ENCODE data around the gene KRT34. TPM values are rescaled to one million over a fixed set of nuclear protein-coding genes. Genes with fewer than 3 reads are reported as not detected.
"Not testable (repeated sequence)": the region's sequence is repeated elsewhere in the genome, so short reads cannot be mapped to it uniquely, and the experiment has no call there.

KRT34 gene
- total and polyA plus RNA-seq, 9 donors: not detected

DNA sequence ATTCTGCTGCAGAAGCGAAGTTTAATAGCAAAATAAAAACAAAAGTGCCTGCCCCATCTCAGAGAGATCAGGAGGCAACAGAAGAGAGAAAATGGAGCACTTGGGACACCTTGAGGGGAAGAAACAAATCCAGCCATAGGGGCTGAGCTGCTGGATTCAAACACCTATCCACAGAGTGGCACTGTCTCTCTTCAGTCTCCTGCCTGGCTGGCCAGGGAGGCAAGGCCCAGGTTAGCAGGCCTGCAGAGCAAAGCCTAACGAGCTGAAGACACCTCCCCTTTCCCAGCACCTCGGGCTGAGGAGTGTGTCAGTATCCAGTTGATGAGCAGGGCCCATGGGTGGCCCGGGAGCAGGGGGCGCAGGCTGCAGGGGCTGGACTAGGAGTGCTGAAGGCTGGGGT lies 24.1 kb upstream of the KRT34 start:
- WGBS (ENCODE audit: insufficient coverage): 95% methylated on average over 3 of the region's 5 CpGs
- Histone ChIP-seq H3K9me3 (replicated peaks; ENCODE audit: control insufficient read depth, low read depth, low read length) (no peaks in the 10 kb centered on the region), H3K4me1 (ENCODE audit: control insufficient read depth, insufficient read depth, low read length) (no peaks in the 10 kb centered on the region), H3K36me3 (ENCODE audit: control insufficient read depth, insufficient read depth, low read length) (no peaks in the 10 kb centered on the region), H3K4me3 (ENCODE audit: low read length) (no peak overlapping the region), H3K27ac (ENCODE audit: low read length) (no peak overlapping the region), H3K27me3 (ENCODE audit: control insufficient read depth, insufficient read depth, low read length) (peaks cover 2% of the 10 kb centered on the region)
- DNase-seq: no peak

DNA sequence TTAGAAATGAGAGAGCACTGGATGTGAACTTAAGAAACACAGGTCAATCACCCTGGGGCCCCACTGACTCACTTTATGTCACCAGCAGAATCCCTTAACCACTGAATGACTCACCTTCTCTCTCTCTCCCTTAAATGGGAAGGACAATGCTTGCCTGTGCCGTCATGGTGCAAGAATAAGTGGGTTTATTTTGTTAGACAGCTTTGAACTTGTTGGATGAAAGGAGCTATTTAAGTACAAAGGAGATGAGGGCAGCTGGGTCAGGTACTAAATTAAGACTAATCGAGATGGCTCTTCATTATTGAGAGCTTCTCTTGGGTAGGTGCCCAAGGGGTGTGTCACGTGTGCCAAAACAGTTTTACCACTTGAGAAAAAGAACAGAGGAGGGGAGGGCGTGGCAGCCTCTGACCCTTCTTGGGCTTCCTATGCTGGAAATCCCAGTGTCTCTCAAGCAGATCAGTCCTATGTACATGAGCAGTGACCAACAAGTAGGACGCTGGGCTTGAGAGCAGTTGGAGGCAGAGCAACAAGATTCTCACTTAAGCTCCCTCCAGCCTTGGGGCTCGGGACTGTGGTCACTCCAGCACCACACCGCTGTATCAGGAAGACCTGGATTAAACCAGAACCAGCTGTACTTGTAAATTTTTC lies 22.0 kb upstream of the KRT34 start:
- Histone ChIP-seq H3K4me1 (ENCODE audit: control insufficient read depth, insufficient read depth, low read length) (no peaks in the 10 kb centered on the region), H3K4me3 (ENCODE audit: low read length) (no peak overlapping the region), H3K27me3 (ENCODE audit: control insufficient read depth, insufficient read depth, low read length) (peaks cover 4% of the 10 kb centered on the region), H3K27ac (ENCODE audit: low read length) (no peak overlapping the region), H3K36me3 (ENCODE audit: control insufficient read depth, insufficient read depth, low read length) (no peaks in the 10 kb centered on the region), H3K9me3 (replicated peaks; ENCODE audit: control insufficient read depth, low read depth, low read length) (no peaks in the 10 kb centered on the region)
- WGBS (ENCODE audit: insufficient coverage): 71% methylated on average over 4 of the region's 7 CpGs
- DNase-seq: peak; percentile 8

DNA sequence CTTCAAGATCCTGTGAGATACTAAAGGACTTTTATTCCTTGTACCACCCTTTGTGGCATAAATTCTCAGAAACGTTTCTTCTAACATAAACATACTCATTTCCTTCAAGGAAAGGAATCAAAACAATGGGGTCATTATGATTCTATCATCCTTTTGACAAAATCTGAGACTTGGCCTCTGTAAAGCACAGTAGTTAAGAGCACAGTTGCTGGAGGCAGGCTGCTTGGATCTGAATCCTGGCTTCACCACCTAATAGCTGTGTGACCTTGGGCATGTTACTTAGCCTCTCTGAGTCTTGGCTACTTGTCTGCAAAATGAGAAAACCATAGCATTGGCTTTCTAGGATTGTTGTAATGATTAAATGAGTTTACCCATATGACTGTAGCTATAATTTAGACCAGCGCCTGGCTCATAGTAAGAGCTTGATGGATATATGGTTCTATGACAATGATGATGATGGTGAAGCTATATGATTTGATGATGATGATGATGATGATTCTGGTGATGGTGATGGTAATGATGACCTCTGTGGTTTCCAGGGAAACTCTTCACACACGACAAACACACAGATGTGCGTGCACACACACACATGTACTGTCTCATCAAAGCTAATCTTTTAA lies 21.4 kb upstream of the KRT34 start:
- WGBS (ENCODE audit: insufficient coverage): no CpG with 5 or more reads among the region's 4 CpGs
- H3K27me3 ChIP-seq (ENCODE audit: control insufficient read depth, insufficient read depth, low read length): peaks cover 4% of the 10 kb centered on the region
- H3K9me3 ChIP-seq (replicated peaks; ENCODE audit: control insufficient read depth, low read depth, low read length): no peaks in the 10 kb centered on the region

DNA sequence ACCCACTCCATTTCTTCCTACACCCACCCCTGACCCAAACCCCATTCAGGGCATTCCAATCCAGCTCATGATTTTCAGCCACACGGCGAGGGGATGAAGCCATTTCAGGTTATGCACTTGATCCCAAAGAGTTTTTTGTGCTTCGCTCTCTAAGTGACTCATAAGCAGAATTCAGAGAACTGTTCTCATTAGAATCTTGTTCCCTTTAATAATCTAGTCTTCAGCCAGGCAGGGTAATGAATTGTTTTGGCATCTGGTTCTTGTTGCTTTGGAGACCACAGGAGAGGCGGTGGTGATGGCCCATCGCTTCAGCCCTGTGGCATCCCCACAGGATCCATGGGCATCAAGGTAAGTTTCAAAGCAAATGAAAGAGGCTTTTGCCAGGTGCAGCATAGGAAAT lies 20.1 kb upstream of the KRT34 start:
- 71% methylated on average over 4 of the region's 5 CpGs for WGBS (ENCODE audit: insufficient coverage)
- Histone ChIP-seq H3K27ac (ENCODE audit: low read length) (no peak overlapping the region), H3K4me3 (ENCODE audit: low read length) (no peak overlapping the region), H3K9me3 (replicated peaks; ENCODE audit: control insufficient read depth, low read depth, low read length) (no peaks in the 10 kb centered on the region), H3K27me3 (ENCODE audit: control insufficient read depth, insufficient read depth, low read length) (peaks cover 2% of the 10 kb centered on the region), H3K36me3 (ENCODE audit: control insufficient read depth, insufficient read depth, low read length) (no peaks in the 10 kb centered on the region), H3K4me1 (ENCODE audit: control insufficient read depth, insufficient read depth, low read length) (peaks cover 3% of the 10 kb centered on the region)
- DNase-seq: no peak

More for the DNA sequence above, 21.4 kb upstream of the KRT34 start:
- Histone ChIP-seq H3K4me3 (ENCODE audit: low read length) (no peak overlapping the region), H3K27ac (ENCODE audit: low read length) (no peak overlapping the region), H3K4me1 (ENCODE audit: control insufficient read depth, insufficient read depth, low read length) (no peaks in the 10 kb centered on the region), H3K36me3 (ENCODE audit: control insufficient read depth, insufficient read depth, low read length) (no peaks in the 10 kb centered on the region)
- no peak for DNase-seq

DNA sequence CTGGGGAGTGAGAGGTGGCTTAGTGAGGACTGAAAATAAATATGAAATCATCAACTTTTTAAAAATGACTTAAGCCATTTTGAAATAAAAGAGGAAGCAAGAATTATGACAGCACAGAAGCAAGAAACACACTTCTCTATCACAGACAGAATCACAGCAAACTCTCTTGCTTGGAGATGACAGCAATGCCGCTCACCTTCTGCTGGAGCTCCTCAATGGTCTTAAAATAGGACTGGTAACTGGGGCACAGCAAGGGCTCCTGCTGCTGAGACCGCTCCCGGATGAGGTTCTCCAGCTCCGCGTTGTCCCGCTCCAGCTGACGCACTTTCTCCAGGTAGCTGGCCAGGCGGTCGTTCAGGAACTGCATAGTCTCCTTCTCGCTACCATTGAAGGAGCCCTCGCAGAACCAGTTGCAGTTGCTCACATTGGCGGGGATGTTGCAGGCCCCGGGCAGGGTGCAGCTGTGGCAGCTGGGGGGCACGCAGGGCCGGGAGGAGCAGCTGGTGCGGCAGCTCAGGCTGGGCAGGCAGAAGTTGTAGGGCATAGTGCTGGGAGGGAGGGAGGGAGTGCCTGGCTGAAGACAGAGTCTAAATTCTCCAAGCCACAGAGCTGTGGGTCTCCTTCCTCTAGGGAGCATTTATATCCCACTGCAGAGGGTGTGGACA lies 15.0 kb upstream of the KRT34 start, which contains the start of gene KRT31:
Gene KRT31 (minus strand): TSS at position 613 of the 665 bp plus-strand sequence. CDS start 69 bp downstream, at position 544.
- DNase-seq: peak; percentile 37
- Histone ChIP-seq H3K27ac (ENCODE audit: low read length) (no peak within 1 kb of the TSS), H3K27me3 (ENCODE audit: control insufficient read depth, insufficient read depth, low read length) (peaks cover 2% of the 10 kb centered on the region), H3K4me1 (ENCODE audit: control insufficient read depth, insufficient read depth, low read length) (peaks cover 12% of the 10 kb centered on the region), H3K36me3 (ENCODE audit: control insufficient read depth, insufficient read depth, low read length) (no peaks in the 10 kb centered on the region), H3K9me3 (replicated peaks; ENCODE audit: control insufficient read depth, low read depth, low read length) (no peaks in the 10 kb centered on the region), H3K4me3 (ENCODE audit: low read length) (no peak within 1 kb of the TSS)
- WGBS (ENCODE audit: insufficient coverage): 78% methylated on average over 13 of the region's 16 CpGs

DNA sequence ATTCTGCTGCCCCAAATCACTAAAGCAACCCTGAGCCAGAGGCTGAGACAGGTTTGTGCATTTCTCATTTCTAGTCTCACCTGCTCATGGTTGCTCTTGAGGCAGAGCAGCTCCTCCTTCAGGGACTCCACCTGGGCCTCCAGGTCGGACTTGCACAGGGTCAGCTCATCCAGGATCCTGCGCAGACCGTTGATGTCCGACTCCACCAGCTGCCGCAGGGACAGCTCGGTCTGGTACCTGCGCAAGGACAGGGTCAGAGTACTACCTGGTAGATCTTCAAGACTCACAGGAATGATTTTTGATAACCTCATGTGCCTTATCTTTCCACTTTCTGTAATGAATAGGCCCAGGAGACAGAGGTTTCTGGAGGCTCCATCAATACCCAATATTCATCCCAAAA lies 14.2 kb upstream of the KRT34 start:
- H3K9me3 ChIP-seq (replicated peaks; ENCODE audit: control insufficient read depth, low read depth, low read length): no peaks in the 10 kb centered on the region
- peaks cover 2% of the 10 kb centered on the region for H3K27me3 ChIP-seq (ENCODE audit: control insufficient read depth, insufficient read depth, low read length)
- peaks cover 12% of the 10 kb centered on the region for H3K4me1 ChIP-seq (ENCODE audit: control insufficient read depth, insufficient read depth, low read length)
- H3K36me3 ChIP-seq (ENCODE audit: control insufficient read depth, insufficient read depth, low read length): no peaks in the 10 kb centered on the region
- no peak for DNase-seq
- H3K4me3 ChIP-seq (ENCODE audit: low read length): no peak overlapping the region
- H3K27ac ChIP-seq (ENCODE audit: low read length): no peak overlapping the region
- 97% methylated on average over 7 of the region's 7 CpGs for WGBS (ENCODE audit: insufficient coverage)

DNA sequence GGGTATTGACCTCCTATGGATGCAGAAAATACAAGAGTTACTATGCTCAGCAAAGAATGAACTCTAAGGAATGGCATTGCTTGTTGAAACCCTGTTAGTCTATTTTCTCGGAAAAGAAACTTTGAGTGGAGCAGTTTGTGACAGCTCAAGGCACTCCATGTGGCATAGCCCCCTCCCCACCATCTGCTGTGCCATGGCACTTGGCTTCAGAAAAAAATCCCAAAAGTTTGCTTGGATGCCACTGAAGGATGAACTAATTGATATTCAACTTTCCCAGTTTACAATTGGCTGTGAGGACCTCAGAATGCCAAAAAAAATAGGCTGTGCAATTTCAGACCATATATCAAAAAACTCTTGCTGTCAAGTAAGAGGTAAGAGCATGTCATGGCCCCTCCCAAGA lies 13.5 kb upstream of the KRT34 start:
- H3K4me3 ChIP-seq (ENCODE audit: low read length): no peak overlapping the region
- H3K27ac ChIP-seq (ENCODE audit: low read length): no peak overlapping the region
- no peaks in the 10 kb centered on the region for H3K36me3 ChIP-seq (ENCODE audit: control insufficient read depth, insufficient read depth, low read length)
- H3K4me1 ChIP-seq (ENCODE audit: control insufficient read depth, insufficient read depth, low read length): peaks cover 12% of the 10 kb centered on the region
- DNase-seq: no peak
- H3K9me3 ChIP-seq (replicated peaks; ENCODE audit: control insufficient read depth, low read depth, low read length): no peaks in the 10 kb centered on the region
- WGBS (ENCODE audit: insufficient coverage): 100% methylated on average over 1 of the region's 1 CpG
- H3K27me3 ChIP-seq (ENCODE audit: control insufficient read depth, insufficient read depth, low read length): peaks cover 2% of the 10 kb centered on the region

DNA sequence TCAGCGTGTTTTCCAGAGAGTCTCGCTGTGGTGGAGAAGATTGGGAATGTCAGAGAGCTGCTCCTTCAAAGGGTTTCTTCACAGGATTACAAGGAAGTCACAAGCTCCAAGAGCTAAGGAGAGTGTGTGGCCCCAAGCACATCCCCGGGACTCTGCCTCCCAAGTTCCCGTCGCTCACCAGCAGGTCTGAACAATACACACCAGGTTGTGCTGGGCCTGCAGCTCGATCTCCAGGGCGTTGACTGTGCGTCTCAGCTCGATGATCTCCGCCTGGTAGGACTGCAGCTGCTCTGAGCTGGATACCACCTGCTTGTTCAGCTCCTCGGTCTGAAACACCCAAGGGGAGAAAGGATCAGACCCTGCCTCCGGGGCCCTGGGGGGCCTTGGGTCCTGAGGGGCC lies 12.9 kb upstream of the KRT34 start:
- not testable (repeated sequence) for H3K36me3 ChIP-seq (ENCODE audit: control insufficient read depth, insufficient read depth, low read length); H3K27me3 ChIP-seq (ENCODE audit: control insufficient read depth, insufficient read depth, low read length); DNase-seq; H3K27ac ChIP-seq (ENCODE audit: low read length); H3K4me3 ChIP-seq (ENCODE audit: low read length); H3K9me3 ChIP-seq (replicated peaks; ENCODE audit: control insufficient read depth, low read depth, low read length)
- 85% methylated on average over 4 of the region's 12 CpGs for WGBS (ENCODE audit: insufficient coverage)
- H3K4me1 ChIP-seq (ENCODE audit: control insufficient read depth, insufficient read depth, low read length): peaks cover 12% of the 10 kb centered on the region

DNA sequence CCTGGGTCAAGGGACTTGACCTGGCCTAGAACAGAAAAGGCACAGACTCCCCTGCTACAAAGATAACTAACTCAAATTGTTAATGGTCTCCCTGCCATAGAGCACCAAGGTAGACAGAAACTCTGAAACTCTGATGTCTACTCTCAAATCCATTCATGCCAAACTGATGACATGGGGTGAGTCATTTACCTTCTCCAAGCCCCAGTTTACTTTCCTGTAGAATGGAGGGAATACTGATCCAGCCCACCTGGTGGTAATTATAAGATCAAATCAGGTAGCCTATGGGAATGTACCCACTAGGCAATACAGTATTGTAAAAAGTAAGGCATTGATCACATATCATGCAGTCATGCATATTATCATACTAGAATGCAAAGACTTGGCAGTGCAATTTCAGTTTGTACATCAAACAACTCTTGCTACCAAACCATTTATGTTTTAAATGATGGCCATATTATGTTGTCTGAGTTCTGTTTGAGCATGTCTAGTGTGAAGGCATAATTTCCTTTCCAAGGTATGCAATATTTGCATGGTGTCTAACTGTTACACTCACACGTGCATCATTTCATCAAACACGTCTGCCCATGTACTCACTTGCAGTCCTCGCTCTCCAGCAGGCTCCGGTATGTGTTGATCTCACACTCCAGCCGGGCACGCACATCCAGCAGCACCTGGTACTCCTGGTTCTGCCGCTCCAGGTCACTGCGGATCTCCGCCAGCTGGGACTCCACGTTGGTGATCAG lies 12.3 kb upstream of the KRT34 start:
- Histone ChIP-seq H3K36me3 (ENCODE audit: control insufficient read depth, insufficient read depth, low read length) (no peaks in the 10 kb centered on the region), H3K27me3 (ENCODE audit: control insufficient read depth, insufficient read depth, low read length) (no peaks in the 10 kb centered on the region), H3K9me3 (replicated peaks; ENCODE audit: control insufficient read depth, low read depth, low read length) (no peaks in the 10 kb centered on the region), H3K4me3 (ENCODE audit: low read length) (no peak overlapping the region), H3K4me1 (ENCODE audit: control insufficient read depth, insufficient read depth, low read length) (peaks cover 12% of the 10 kb centered on the region), H3K27ac (ENCODE audit: low read length) (no peak overlapping the region)
- no peak for DNase-seq
- WGBS (ENCODE audit: insufficient coverage): 80% methylated on average over 8 of the region's 10 CpGs

DNA sequence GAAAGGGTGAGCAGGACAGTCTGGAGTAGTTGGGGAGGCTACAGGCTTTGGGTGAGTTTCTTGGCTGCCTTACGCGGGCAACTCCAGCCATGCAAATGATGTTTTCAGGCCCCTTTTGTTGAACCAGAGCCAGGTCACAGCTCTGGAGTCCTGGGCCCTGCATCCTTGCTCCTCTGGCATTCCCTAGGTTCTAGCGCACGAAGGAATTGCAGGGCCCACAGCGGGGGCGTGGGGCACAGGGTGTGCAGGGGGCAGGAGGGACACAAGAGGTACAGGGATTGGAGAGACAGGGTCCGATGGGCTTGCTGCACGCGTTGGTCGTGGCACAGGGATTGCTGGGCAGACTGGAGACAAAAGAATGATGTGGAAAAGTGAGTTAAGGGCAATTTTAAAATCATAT lies 11.7 kb upstream of the KRT34 start:
- no peak overlapping the region for H3K27ac ChIP-seq (ENCODE audit: low read length)

More for the DNA sequence above, 11.7 kb upstream of the KRT34 start:
- no peak for DNase-seq
- Histone ChIP-seq H3K9me3 (replicated peaks; ENCODE audit: control insufficient read depth, low read depth, low read length) (no peaks in the 10 kb centered on the region), H3K4me3 (ENCODE audit: low read length) (no peak overlapping the region), H3K36me3 (ENCODE audit: control insufficient read depth, insufficient read depth, low read length) (no peaks in the 10 kb centered on the region), H3K4me1 (ENCODE audit: control insufficient read depth, insufficient read depth, low read length) (peaks cover 12% of the 10 kb centered on the region), H3K27me3 (ENCODE audit: control insufficient read depth, insufficient read depth, low read length) (no peaks in the 10 kb centered on the region)
- WGBS (ENCODE audit: insufficient coverage): 77% methylated on average over 9 of the region's 10 CpGs
